Sigmoid colon (tissue), 7 donors: Measurements from ENCODE around the gene TSKU. TPM values are rescaled to one million over a fixed set of nuclear protein-coding genes. Genes with fewer than 3 reads are reported as not detected.

Experiments used
- DNase-seq: peaks from one replicate; pipeline ENCODE4 v3.0.0-alpha.2; 2019
- H3K27ac ChIP-seq, 4 donors: fragments of 200-600 bp; sonication (generic); one replicate each; pipeline ENCODE4 v1.5.1; 2016 to 2019; ENCODE audit warnings: mild to moderate bottlenecking in 1 of 4
- H3K27me3 ChIP-seq, 3 donors: fragments of 200-600 bp; sonication (generic); one replicate each; pipeline ENCODE4 v1.5.1; 2019; ENCODE audit warnings: mild to moderate bottlenecking in 1 of 3
- H3K36me3 ChIP-seq, 4 donors: fragments of 200-600 bp; sonication (generic); one replicate each; pipeline ENCODE4 v1.5.1; 2016 to 2019
- H3K4me1 ChIP-seq, 4 donors: fragments of 200-600 bp; sonication (generic); one replicate each; pipeline ENCODE4 v1.5.1; 2017 to 2019
- H3K4me3 ChIP-seq, 4 donors: fragments of 200-600 bp; sonication (generic); one replicate each; pipeline ENCODE4 v1.5.1; 2017 to 2019; ENCODE audit warnings: mild to moderate bottlenecking in 2 of 4, moderate library complexity in 1 of 4
- H3K9me3 ChIP-seq, 4 donors: fragments of 200-600 bp in 3 of 4; sonication (generic) in 3 of 4; one replicate each; pipeline versions ENCODE4 v1.5.1 to v1.6.1; 2013 to 2019
- EP300 ChIP-seq, 4 donors: sonication (generic); formaldehyde crosslinking; IDR thresholded peaks; one replicate each; pipeline ENCODE4 v1.6.1; 2017; ENCODE audit warnings: antibody characterized with exemption in 4 of 4
- POLR2A ChIP-seq, 2 donors: fragments of 450-650 bp; IDR thresholded peaks; one replicate each; pipeline ENCODE4 v1.6.1; 2016; ENCODE audit warnings: antibody characterized with exemption in 2 of 2, mild to moderate bottlenecking in 2 of 2, moderate library complexity in 2 of 2
- POLR2AphosphoS5 ChIP-seq, 4 donors: sonication (generic); formaldehyde crosslinking; IDR thresholded peaks; one replicate each; pipeline ENCODE4 v1.6.1; 2017; ENCODE audit warnings: antibody characterized with exemption in 4 of 4
- WGBS, 2 donors: extraction: QIAGEN DNeasy Blood & Tissue Kit; methylation state at CpG; one replicate each; pipeline ENCODE4 v1.1.7; 2013; 5-methylcytosine and 5-hydroxymethylcytosine counted together
- intact Hi-C: fragments of 100-400 bp; cut with DNase I; formaldehyde crosslinking; loops from one replicate; pipeline ENCODE4 v1.15.1; 2023
- polyA plus RNA-seq, 3 donors: library from polyadenylated mRNA; stranded (reverse); fragments of 200-250 nt; gene quantifications; one replicate each; pipeline ENCODE4 v1.2.3, GENCODE V29; 2013
- total RNA-seq, 4 donors: library from RNA; depleted of rRNA; stranded (reverse); fragments of >200 nt; gene quantifications; one replicate each; pipeline ENCODE4 v1.1.0, GENCODE V29; 2016
- TF ChIP-seq, protein P1 (sequence below), 4 experiments: fragments of 450-650 bp in 3 of 4; fragments of 200-600 bp in 1 of 4; IDR thresholded peaks; one replicate each; pipeline ENCODE4 v1.5.1; 2016 to 2019; ENCODE audit warnings: antibody characterized with exemption in 4 of 4, mild to moderate bottlenecking in 3 of 4, moderate library complexity in 2 of 4
- donor health status: healthy with polysubstance abuse.
- donor health status: Bipolar disorder and iron deficiency.
- donor health status: healthy.

The TSKU gene
- total and polyA plus RNA-seq, 7 donors: 12.8 to 24.6 (median 20.4) TPM

DNA sequence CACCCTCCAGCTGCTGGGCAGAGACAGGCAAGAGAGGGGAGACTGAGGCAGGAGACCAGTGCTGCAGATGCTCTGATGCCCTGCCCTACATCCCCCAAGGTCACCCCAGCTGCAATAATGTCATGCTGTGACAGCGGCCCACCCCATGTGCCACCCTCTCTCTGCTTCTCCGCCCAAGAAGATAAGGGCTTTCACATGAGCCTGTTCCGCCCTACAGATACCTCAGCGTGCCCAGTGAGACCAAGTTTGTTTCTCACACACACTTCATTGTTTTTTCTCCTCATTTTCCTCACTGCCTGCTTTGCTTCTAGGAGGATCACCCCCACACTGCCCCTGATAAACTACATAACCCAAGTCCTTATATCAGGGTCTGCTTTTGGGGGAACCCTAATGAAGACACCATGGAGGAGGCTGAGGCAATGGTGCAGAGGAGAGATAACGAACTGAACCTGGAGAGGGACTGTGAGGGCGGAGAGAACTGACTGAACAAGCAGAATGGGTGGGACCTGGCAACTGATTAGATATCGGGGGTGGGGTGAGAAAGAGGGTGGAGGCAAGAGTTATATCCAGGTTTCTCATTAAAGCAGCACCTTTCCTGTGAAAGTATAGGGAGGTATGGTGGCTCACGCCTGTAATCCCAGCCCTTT, 37.5 kb upstream of the TSKU start:
- no peaks in the 10 kb centered on the region for H3K36me3 ChIP-seq
- intact Hi-C loops: no loop called here
- DNase-seq: no peak
- H3K9me3 ChIP-seq: no peaks in the 10 kb centered on the region
- H3K27ac ChIP-seq: no peak overlapping the region
- H3K4me1 ChIP-seq: no peaks in the 10 kb centered on the region
- 21 to 69% methylated on average over 8 of the region's 8 CpGs for WGBS, 2 donors
- H3K4me3 ChIP-seq: no peak overlapping the region
- no peak for TF ChIP-seq EP300 (IDR thresholded peaks at IDR 0.05)
- peak in 1 of 2 donors; percentile 10 for TF ChIP-seq POLR2A (IDR thresholded peaks at IDR 0.05)
- TF ChIP-seq, protein P1, sequence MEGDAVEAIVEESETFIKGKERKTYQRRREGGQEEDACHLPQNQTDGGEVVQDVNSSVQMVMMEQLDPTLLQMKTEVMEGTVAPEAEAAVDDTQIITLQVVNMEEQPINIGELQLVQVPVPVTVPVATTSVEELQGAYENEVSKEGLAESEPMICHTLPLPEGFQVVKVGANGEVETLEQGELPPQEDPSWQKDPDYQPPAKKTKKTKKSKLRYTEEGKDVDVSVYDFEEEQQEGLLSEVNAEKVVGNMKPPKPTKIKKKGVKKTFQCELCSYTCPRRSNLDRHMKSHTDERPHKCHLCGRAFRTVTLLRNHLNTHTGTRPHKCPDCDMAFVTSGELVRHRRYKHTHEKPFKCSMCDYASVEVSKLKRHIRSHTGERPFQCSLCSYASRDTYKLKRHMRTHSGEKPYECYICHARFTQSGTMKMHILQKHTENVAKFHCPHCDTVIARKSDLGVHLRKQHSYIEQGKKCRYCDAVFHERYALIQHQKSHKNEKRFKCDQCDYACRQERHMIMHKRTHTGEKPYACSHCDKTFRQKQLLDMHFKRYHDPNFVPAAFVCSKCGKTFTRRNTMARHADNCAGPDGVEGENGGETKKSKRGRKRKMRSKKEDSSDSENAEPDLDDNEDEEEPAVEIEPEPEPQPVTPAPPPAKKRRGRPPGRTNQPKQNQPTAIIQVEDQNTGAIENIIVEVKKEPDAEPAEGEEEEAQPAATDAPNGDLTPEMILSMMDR (IDR thresholded peaks at IDR 0.05): no peak
- TF ChIP-seq POLR2AphosphoS5 (IDR thresholded peaks at IDR 0.05): no peak
- H3K27me3 ChIP-seq: no peaks in the 10 kb centered on the region

DNA sequence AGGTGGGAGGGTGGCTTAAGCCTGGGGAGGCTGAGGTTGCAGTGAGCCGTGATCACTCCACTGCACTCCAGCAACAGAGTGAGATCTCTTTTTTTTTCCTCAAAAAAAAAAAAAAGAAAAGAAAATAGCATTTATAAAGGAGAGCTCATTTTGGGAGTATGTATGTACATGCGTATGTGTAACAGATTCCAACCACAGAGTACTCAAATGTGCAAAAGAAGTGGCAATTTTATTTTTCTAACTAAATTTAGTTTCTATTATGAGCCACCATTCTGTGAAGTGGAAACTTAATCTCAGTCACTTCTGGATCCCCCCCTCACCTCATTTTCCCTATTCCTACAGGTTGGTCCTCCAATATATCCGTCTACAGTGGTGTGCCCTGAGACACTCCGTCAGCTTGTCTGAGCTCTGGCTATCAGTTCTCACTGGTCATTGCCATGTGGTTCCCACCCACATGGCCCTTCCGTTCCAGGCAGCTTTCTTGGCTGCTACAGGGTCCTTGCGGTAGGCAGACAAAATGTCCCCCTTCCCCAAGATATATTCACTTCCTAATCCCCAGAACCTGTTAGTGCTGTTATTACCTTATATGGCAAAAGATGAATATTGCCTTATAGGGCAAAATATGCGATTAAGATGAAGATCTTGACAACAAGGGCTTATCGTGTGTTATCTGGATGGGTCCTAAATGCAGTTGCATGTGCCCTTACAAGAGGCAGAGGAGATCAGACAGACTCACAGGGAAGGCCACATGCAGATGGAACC, 35.8 kb upstream of the TSKU start:
- H3K9me3 ChIP-seq: no peaks in the 10 kb centered on the region
- WGBS, 2 donors: 91 to 92% methylated on average over 8 of the region's 8 CpGs

GRCh38 chr11:76747915-76748860, 35.0 kb upstream of the TSKU start:
- 55 to 77% methylated on average over 13 of the region's 13 CpGs for WGBS, 2 donors
- Histone ChIP-seq H3K27me3 (no peaks in the 10 kb centered on the region), H3K36me3 (no peaks in the 10 kb centered on the region), H3K27ac (no peak overlapping the region), H3K4me1 (peaks cover 0 to 11% (median 4%) of the 10 kb centered on the region in 4 donors), H3K4me3 (no peak overlapping the region), H3K9me3 (no peaks in the 10 kb centered on the region)
- intact Hi-C loops: no loop called here
- DNase-seq: no peak
- TF ChIP-seq POLR2AphosphoS5 (IDR thresholded peaks at IDR 0.05) (no peak), EP300 (IDR thresholded peaks at IDR 0.05) (no peak), POLR2A (IDR thresholded peaks at IDR 0.05) (no peak)
- TF ChIP-seq, protein P1 (IDR thresholded peaks at IDR 0.05): no peak

More for the DNA sequence above, 35.8 kb upstream of the TSKU start:
- intact Hi-C loops: no loop called here
- no peak for DNase-seq
- H3K36me3 ChIP-seq: no peaks in the 10 kb centered on the region
- peaks cover 0 to 3% (median 0%) of the 10 kb centered on the region in 4 donors for H3K4me1 ChIP-seq
- no peaks in the 10 kb centered on the region for H3K27me3 ChIP-seq
- TF ChIP-seq, protein P1 (IDR thresholded peaks at IDR 0.05): no peak
- H3K4me3 ChIP-seq: no peak overlapping the region
- H3K27ac ChIP-seq: no peak overlapping the region

DNA sequence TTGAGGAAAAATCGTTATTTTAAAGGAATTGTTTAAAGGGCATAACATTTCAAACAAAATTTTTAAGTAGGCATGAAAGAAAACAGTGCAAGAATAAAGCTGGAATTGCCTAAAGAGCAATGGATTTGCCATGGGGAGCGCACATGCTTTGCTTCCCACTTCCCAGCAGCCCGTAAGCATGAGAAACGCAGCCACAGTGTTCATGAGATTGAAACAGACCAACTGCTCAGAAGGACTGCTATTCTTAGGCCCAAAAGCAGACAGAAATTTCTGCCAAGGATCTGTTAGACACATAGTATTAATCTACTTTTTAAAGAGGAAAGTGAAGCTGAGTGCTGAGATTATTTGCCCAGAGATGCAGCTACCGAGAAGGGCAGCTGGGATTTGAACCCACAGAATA, 34.2 kb upstream of the TSKU start:
- TF ChIP-seq POLR2AphosphoS5 (IDR thresholded peaks at IDR 0.05): no peak
- TF ChIP-seq, protein P1 (IDR thresholded peaks at IDR 0.05): no peak
- TF ChIP-seq POLR2A (IDR thresholded peaks at IDR 0.05): no peak
- no peak for TF ChIP-seq EP300 (IDR thresholded peaks at IDR 0.05)
- DNase-seq: no peak
- Histone ChIP-seq H3K9me3 (no peaks in the 10 kb centered on the region), H3K27ac (no peak overlapping the region), H3K27me3 (no peaks in the 10 kb centered on the region), H3K4me1 (peaks cover 0 to 15% (median 4%) of the 10 kb centered on the region in 4 donors), H3K36me3 (no peaks in the 10 kb centered on the region), H3K4me3 (no peak overlapping the region)
- intact Hi-C loops: no loop called here
- WGBS, 2 donors: 73 to 78% methylated on average over 5 of the region's 5 CpGs
